NT2/D1 (cell line): ENCODE data around the gene DPY19L2.
"Not testable (repeated sequence)": the region's sequence is repeated elsewhere in the genome, so short reads cannot be mapped to it uniquely, and the experiment has no call there.

Experiments used
- SUZ12 ChIP-seq: IDR thresholded peaks from 2 replicates; pipeline ENCODE4 v1.6.1; 2011; ENCODE audit not compliant: insufficient read length, insufficient read depth; ENCODE audit errors: extremely low read depth
- YY1 ChIP-seq: IDR thresholded peaks from 2 replicates; pipeline ENCODE4 v1.6.1; 2011; ENCODE audit not compliant: insufficient read length, insufficient read depth
- ZNF274 ChIP-seq: IDR thresholded peaks from 2 replicates; pipeline ENCODE4 v1.6.1; 2011; ENCODE audit warnings: mild to moderate bottlenecking, low read depth, low read length

GRCh38 chr12:63609281-63609680, 59.0 kb downstream of the DPY19L2 start:
- TF ChIP-seq SUZ12, ZNF274, YY1: not testable (repeated sequence)
